Ishikawa (cell line): ENCODE measurements around the gene BNIPL.

Experiments
- CEBPB ChIP-seq: IDR thresholded peaks from 2 replicates; pipeline ENCODE4 v1.6.1; 2012
- EP300 ChIP-seq: IDR thresholded peaks from 2 replicates; pipeline ENCODE4 v1.6.1; 2012; ENCODE audit warnings: borderline replicate concordance
- RAD21 ChIP-seq: IDR thresholded peaks from 2 replicates; pipeline ENCODE4 v1.6.1; 2012; ENCODE audit warnings: low read depth
- YY1 ChIP-seq: IDR thresholded peaks from 2 replicates; pipeline ENCODE4 v1.6.1; 2012; ENCODE audit warnings: low read depth
- TF ChIP-seq, protein P1 (sequence below): IDR thresholded peaks from 2 replicates; pipeline ENCODE4 v1.6.1; 2012

DNA sequence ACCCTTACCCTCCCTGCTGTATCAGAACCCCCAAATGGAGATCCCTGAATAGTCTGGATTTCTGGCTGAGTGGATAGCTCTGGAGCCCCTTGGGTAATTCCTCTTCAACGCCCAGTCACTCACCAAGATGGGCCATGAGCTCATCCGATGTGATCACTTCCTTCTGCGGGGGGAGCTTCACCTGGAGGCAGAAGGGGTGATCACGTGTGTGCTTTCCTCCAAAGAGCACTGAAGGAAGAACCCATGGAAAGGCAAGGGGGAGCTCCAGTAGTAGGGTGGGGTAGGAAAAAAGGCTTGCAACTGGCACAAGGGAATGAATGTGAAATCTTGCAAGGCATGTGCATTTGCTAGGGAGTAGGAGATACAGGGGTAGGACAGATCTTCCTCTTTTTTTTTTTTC is 34.8 kb upstream of the BNIPL start:
- TF ChIP-seq RAD21 (no peak), EP300 (no peak), YY1 (no peak), CEBPB (no peak)
- TF ChIP-seq, protein P1, sequence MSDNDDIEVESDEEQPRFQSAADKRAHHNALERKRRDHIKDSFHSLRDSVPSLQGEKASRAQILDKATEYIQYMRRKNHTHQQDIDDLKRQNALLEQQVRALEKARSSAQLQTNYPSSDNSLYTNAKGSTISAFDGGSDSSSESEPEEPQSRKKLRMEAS: no peak
